NCI-H1417 treated with DMSO at 0.1 percent for 48 hours (cell line): ENCODE measurements around the gene SMARCAL1.

Source experiments
- DNase-seq: peaks from one replicate; lab custom pipeline; 2025; lab: John Stamatoyannopoulos, UW

SMARCAL1 gene

GRCh38 chr2:216428618-216429350 is 16.5 kb downstream of the SMARCAL1 start:
- peak; percentile 65 for DNase-seq

GRCh38 chr2:216429428-216429827 is 17.1 kb downstream of the SMARCAL1 start:
- no peak for DNase-seq

GRCh38 chr2:216430811-216431530 is 18.7 kb downstream of the SMARCAL1 start:
- DNase-seq: no peak

- DNase-seq: no peak
Observed at GRCh38 chr2:216431531-216431856, 19.2 kb downstream of the SMARCAL1 start.

GRCh38 chr2:216436383-216436782 is 24.1 kb downstream of the SMARCAL1 start:
- DNase-seq: no peak

- DNase-seq: no peak
Observed at GRCh38 chr2:216441308-216442010, 29.2 kb downstream of the SMARCAL1 start.

GRCh38 chr2:216445501-216445900 is 33.2 kb downstream of the SMARCAL1 start:
- DNase-seq: peak; percentile 65

GRCh38 chr2:216446343-216446742 is 34.1 kb downstream of the SMARCAL1 start:
- no peak for DNase-seq

GRCh38 chr2:216447293-216447692 is 35.0 kb downstream of the SMARCAL1 start:
- no peak for DNase-seq

GRCh38 chr2:216448829-216449228 is 36.5 kb downstream of the SMARCAL1 start:
- DNase-seq: no peak

- no peak for DNase-seq
Observed at GRCh38 chr2:216450346-216450745, 38.1 kb downstream of the SMARCAL1 start.

- DNase-seq: no peak
Observed at GRCh38 chr2:216450784-216451183, 38.5 kb downstream of the SMARCAL1 start.

GRCh38 chr2:216453955-216454614 is 41.8 kb downstream of the SMARCAL1 start:
- DNase-seq: no peak

GRCh38 chr2:216463148-216463547 is 50.9 kb downstream of the SMARCAL1 start:
- DNase-seq: no peak

GRCh38 chr2:216464104-216464720 is 51.9 kb downstream of the SMARCAL1 start:
- no peak for DNase-seq

- DNase-seq: no peak
Observed at GRCh38 chr2:216465579-216466195, 53.4 kb downstream of the SMARCAL1 start.

- no peak for DNase-seq
Observed at GRCh38 chr2:216467845-216468244, 55.6 kb downstream of the SMARCAL1 start.

- no peak for DNase-seq
Observed at GRCh38 chr2:216469661-216470060, 57.4 kb downstream of the SMARCAL1 start.

- no peak for DNase-seq
Observed at GRCh38 chr2:216473187-216473586, 60.9 kb downstream of the SMARCAL1 start.

GRCh38 chr2:216474925-216475670 is 62.8 kb downstream of the SMARCAL1 start:
- DNase-seq: no peak

GRCh38 chr2:216475767-216476166 is 63.5 kb downstream of the SMARCAL1 start:
- DNase-seq: no peak
